Measurements from ENCODE around the gene XRCC4. TPM values are rescaled to one million over a fixed set of nuclear protein-coding genes. Genes with fewer than 3 reads are reported as not detected.

Gene XRCC4
- total and polyA plus RNA-seq, 9 of the 15 experiments (the other 6 are each of a cell fraction or from before 2014, with no cell fraction given) = 13.6 to 61.6 (median 22.4) TPM

DNA sequence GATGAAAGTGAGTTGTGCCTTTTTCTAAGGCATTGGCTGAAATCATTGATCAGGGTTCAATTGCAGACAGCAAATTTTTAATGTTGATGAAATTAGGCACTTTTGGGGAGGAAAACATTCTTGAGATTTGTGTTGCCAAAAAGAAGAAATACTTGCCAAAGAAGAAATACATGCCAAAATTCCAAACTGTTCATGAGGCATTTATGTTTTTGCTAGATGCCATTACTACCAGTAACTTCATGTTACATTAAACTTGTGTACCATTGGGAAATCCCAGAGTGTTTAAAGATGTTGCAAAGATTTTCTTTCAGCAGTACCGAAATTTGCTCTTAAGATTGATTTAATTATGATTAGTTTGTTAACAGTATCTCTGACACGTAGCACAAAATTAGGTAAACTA, 7.0 kb downstream of the XRCC4 start:
- H3K4me2 ChIP-seq (ENCODE audit: insufficient read depth, low read length) = no peak overlapping the region
- no peak overlapping the region for H3K9ac ChIP-seq (ENCODE audit: insufficient read depth in 1 of 2, low read depth in 2 of 2, low read length in 2 of 2)
- in situ Hi-C loops (cut with MboI) = no loop called here
- ChIA-PET POLR2A (no interaction called here), CTCF (ENCODE audit: low intra/inter-chr PET ratio) (no interaction called here)
- H3K27me3 ChIP-seq (ENCODE audit: control insufficient read depth in 2 of 2, insufficient read depth in 2 of 2, low read length in 2 of 2) = no peaks in the 10 kb centered on the region
- no peaks in the 10 kb centered on the region for H3K36me3 ChIP-seq (ENCODE audit: control insufficient read depth, insufficient read depth, low read length)
- H3K9me3 ChIP-seq (replicated peaks; ENCODE audit: control insufficient read depth, insufficient read depth, low read depth, low read length) = no peaks in the 10 kb centered on the region
- no peaks in the 10 kb centered on the region for H3K9me1 ChIP-seq (ENCODE audit: control insufficient read depth, insufficient read depth, low read length)
- H3K27ac ChIP-seq (ENCODE audit: extremely low read depth, low read depth, low read length) = no peak overlapping the region
- no TSS peak for BruUV-seq (replicated peaks)
- H2AFZ ChIP-seq (ENCODE audit: low read depth, low read length) = no peak overlapping the region
- no peak for FAIRE-seq
- ATAC-seq = no peak
- intact Hi-C loops (cut with micrococcal nuclease) = no loop called here
- H3K79me2 ChIP-seq (ENCODE audit: control insufficient read depth, insufficient read depth, low read length) = peaks cover 8% of the 10 kb centered on the region
- no peaks in the 10 kb centered on the region for H4K20me1 ChIP-seq (replicated peaks; ENCODE audit: control insufficient read depth, insufficient read depth, low read length)
- TF ChIP-seq, protein P1, sequence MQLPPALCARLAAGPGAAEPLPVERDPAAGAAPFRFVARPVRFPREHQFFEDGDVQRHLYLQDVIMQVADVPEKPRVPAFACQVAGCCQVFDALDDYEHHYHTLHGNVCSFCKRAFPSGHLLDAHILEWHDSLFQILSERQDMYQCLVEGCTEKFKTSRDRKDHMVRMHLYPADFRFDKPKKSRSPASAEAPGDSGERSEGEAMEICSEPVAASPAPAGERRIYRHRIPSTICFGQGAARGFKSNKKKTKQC (CRISPR knock-in tag; IDR thresholded peaks at IDR 0.05) = no peak
- no peak for TF ChIP-seq ZNF507 (tag; conservative IDR thresholded peaks at IDR 0.05)
- TF ChIP-seq ZNF263 (CRISPR knock-in tag; IDR thresholded peaks at IDR 0.05; ENCODE audit: borderline replicate concordance) = no peak
- no peak for TF ChIP-seq SAP30 (IDR thresholded peaks at IDR 0.05; ENCODE audit: borderline replicate concordance, insufficient read depth, low read depth, low read length, poor library complexity, severe bottlenecking)
- no peak for TF ChIP-seq SRSF1 (IDR thresholded peaks at IDR 0.05; ENCODE audit: low read depth, low read length)
- no peak for TF ChIP-seq PHF20 (IDR thresholded peaks at IDR 0.05; ENCODE audit: partially characterized antibody)
- no peak for TF ChIP-seq PRPF4 (IDR thresholded peaks at IDR 0.05; ENCODE audit: insufficient read depth, low read depth, low read length, poor library complexity, severe bottlenecking)
- TF ChIP-seq ETS2 (tag; IDR thresholded peaks at IDR 0.05; ENCODE audit: borderline replicate concordance, poor library complexity, severe bottlenecking) = no peak
- H3K4me1 ChIP-seq (replicated peaks in 1 of 2; ENCODE audit: control insufficient read depth in 2 of 2, insufficient read depth in 2 of 2, low read length in 2 of 2) = no peaks in the 10 kb centered on the region
- no peak for DNase-seq (ENCODE audit: extremely low read depth in 1 of 4, low spot score in 3 of 4)
- H3K4me3 ChIP-seq = no peak overlapping the region
- WGBS (ENCODE audit: insufficient coverage, low coverage, missing lambda C conversion rate) = 68% methylated on average over 2 of the region's 2 CpGs
